Ovary (tissue), 3 donors: ENCODE measurements around the gene OPRL1.

ENCODE experiments used
- CTCF ChIP-seq, 3 donors: fragments of 450-650 bp in 2 of 3; fragments of 200-600 bp in 1 of 3; IDR thresholded peaks; one replicate each; pipeline versions ENCODE4 v1.5.1 to v1.8.0; 2016 to 2022; ENCODE audit warnings: antibody characterized with exemption in 3 of 3, mild to moderate bottlenecking in 1 of 3
- POLR2A ChIP-seq: fragments of 450-650 bp; IDR thresholded peaks from one replicate; pipeline ENCODE4 v1.6.1; 2017; ENCODE audit warnings: antibody characterized with exemption, mild to moderate bottlenecking, moderate library complexity
- donor health status: DM: no; HTN: no; CAD: no.

GRCh38 chr20:64036346-64037198, 43.3 kb upstream of the OPRL1 start:
- TF ChIP-seq CTCF (IDR thresholded peaks at IDR 0.05) (no peak), POLR2A (no peak)
